22Rv1 (cell line): ENCODE results near the gene SMIM8.

ENCODE experiments used
- ZFX ChIP-seq: fragments of 450-650 bp; IDR thresholded peaks from 2 replicates; pipeline ENCODE4 v1.6.1; 2017; ENCODE audit warnings: antibody characterized with exemption, borderline replicate concordance
- TF ChIP-seq, protein P1 (sequence below): fragments of 450-650 bp; IDR thresholded peaks from 2 replicates; pipeline ENCODE4 v1.5.1; 2017; ENCODE audit warnings: mild to moderate bottlenecking

DNA sequence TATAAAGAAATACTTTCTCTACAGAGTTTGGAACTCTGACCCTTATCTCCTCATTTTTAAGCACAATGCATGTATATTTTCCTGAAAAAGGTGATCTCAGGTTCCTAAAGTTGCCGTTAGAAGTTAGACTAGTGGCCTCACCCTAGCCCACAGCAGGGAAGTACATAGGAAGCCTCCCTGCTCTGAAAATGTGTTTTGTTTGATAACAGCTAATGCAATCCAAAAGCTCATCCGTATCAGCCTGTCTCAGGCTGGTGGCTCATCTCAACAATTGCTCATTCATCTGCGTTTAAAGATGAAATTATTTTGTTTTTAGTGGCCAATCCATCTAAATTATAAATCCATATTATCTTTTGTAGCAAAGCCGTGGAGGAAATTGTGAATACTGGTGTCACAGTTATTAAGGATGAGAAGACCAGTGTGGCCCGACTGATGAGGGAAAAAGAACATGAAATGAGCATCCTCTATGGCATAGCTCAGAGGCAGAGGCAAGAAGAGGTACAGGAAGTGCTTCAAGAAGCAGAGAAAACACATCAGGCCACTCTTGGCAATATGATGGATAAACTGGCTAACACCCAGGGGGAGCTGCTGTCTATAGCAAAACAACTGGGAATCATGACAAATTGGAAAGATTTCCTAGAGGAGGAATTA is 42.3 kb downstream of the SMIM8 start:
- TF ChIP-seq, protein P1, sequence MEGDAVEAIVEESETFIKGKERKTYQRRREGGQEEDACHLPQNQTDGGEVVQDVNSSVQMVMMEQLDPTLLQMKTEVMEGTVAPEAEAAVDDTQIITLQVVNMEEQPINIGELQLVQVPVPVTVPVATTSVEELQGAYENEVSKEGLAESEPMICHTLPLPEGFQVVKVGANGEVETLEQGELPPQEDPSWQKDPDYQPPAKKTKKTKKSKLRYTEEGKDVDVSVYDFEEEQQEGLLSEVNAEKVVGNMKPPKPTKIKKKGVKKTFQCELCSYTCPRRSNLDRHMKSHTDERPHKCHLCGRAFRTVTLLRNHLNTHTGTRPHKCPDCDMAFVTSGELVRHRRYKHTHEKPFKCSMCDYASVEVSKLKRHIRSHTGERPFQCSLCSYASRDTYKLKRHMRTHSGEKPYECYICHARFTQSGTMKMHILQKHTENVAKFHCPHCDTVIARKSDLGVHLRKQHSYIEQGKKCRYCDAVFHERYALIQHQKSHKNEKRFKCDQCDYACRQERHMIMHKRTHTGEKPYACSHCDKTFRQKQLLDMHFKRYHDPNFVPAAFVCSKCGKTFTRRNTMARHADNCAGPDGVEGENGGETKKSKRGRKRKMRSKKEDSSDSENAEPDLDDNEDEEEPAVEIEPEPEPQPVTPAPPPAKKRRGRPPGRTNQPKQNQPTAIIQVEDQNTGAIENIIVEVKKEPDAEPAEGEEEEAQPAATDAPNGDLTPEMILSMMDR: no peak
- no peak for TF ChIP-seq ZFX
